GM12801 (cell line): Measurements from ENCODE around the gene GRHL3.

Source experiments
- TF ChIP-seq, protein P1 (sequence below): IDR thresholded peaks from one replicate; pipeline ENCODE4 v1.5.1; 2011; ENCODE audit warnings: control low read depth; ENCODE audit not compliant: insufficient read length; ENCODE audit errors: extremely low read depth

The GRHL3 gene

DNA sequence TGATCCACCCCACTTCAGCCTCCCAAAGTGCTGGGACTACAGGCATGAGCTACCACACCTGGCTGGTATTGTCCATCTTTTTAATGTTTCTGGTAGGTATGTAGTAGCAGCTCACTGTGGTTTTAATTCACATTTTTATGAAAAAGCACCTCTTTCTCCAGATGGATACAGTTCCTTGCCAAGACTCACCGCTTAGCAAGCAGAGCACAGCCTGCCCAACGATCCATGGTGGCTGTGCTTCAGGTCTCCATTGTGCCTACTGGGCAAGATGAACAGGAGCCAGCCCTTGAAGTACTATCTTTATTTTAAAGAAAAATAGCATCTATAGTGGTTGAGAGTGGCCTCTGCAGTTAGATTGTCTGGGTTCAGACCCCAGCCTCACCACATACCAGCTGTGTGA lies 37.6 kb upstream of the GRHL3 start:
- TF ChIP-seq, protein P1, sequence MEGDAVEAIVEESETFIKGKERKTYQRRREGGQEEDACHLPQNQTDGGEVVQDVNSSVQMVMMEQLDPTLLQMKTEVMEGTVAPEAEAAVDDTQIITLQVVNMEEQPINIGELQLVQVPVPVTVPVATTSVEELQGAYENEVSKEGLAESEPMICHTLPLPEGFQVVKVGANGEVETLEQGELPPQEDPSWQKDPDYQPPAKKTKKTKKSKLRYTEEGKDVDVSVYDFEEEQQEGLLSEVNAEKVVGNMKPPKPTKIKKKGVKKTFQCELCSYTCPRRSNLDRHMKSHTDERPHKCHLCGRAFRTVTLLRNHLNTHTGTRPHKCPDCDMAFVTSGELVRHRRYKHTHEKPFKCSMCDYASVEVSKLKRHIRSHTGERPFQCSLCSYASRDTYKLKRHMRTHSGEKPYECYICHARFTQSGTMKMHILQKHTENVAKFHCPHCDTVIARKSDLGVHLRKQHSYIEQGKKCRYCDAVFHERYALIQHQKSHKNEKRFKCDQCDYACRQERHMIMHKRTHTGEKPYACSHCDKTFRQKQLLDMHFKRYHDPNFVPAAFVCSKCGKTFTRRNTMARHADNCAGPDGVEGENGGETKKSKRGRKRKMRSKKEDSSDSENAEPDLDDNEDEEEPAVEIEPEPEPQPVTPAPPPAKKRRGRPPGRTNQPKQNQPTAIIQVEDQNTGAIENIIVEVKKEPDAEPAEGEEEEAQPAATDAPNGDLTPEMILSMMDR: no peak

GRCh38 chr1:24282491-24282890 lies 36.7 kb upstream of the GRHL3 start:
- TF ChIP-seq, protein P1: no peak

DNA sequence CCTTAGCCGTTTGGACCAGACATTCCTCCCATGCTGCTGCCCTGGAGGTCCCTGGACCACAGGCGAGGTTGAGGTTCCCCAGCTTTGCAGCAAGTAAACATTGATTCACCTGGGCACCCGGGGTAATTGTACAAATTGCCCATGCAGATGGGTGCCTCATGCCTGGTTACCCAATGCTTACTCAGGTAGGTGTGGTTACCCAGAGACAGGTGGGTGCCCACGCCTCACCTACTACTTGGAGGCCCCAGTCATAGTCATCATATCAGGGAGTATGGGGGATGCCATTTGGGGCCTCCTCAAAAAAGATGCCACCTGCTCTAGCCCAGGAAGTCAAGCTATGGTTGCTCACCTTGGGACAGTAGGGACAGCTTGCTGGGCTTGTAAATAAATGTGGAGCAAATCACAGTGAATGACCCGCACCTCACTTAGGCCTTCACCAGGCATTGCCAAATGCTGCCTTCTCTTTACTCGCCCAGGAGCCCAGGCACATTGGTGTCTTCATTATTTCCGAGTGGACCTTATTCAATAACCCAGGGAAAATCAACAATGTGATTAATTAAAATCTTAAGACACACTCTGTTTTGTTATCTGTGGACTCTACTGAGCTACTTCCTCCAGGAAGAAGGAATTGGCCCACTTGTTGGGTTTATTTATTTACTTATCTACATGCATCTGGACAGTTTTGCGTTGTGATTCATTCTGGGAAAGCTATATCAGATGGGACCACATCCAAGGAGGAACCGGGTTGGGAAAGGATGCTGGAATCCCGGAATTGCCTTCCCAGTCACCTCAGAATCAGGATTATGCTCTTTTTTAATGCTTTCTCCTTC lies 35.6 kb upstream of the GRHL3 start:
- TF ChIP-seq, protein P1: no peak

GRCh38 chr1:24284156-24284471 lies 35.0 kb upstream of the GRHL3 start:
- TF ChIP-seq, protein P1: no peak

DNA sequence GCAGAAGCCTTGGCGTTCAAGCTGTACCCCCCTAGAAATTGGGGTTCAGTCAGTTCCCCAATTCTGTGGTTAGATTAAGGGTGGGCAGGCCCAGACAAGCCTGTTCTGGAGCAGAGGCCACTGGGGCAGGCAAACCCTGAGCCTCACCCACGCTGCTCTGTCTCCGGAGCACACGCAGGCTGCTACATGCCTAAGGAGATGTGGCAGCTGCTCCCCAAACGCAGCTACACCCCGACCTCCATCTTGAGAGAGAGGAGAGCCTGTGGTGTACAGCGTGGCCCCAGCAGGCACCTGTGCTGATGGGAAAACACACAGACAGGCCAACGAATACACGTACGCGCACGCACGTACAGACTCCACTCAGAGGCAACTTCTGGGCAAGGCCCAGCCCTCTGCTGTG lies 33.9 kb upstream of the GRHL3 start:
- TF ChIP-seq, protein P1: no peak

GRCh38 chr1:24286246-24287010 lies 32.7 kb upstream of the GRHL3 start:
- TF ChIP-seq, protein P1: no peak

GRCh38 chr1:24288479-24288878 lies 30.7 kb upstream of the GRHL3 start:
- TF ChIP-seq, protein P1: no peak
